ENCODE results near the gene IL1RAPL1.
"Not testable (repeated sequence)": the region's sequence is repeated elsewhere in the genome, so short reads cannot be mapped to it uniquely, and the experiment has no call there.

IL1RAPL1 gene

GRCh38 chrX:28997706-28998463 is 410.6 kb downstream of the IL1RAPL1 start:
- no peak for DNase-seq

- DNase-seq = no peak
Measured at GRCh38 chrX:28998609-28999135, 411.4 kb downstream of the IL1RAPL1 start.

GRCh38 chrX:29012867-29013266 is 425.6 kb downstream of the IL1RAPL1 start:
- no peak for DNase-seq

GRCh38 chrX:29023207-29023606 is 436.0 kb downstream of the IL1RAPL1 start:
- no peak for DNase-seq

GRCh38 chrX:29024871-29025270 is 437.6 kb downstream of the IL1RAPL1 start:
- DNase-seq = no peak

GRCh38 chrX:29039501-29039900 is 452.3 kb downstream of the IL1RAPL1 start:
- DNase-seq = no peak

- DNase-seq = no peak
Measured at GRCh38 chrX:29040160-29040559, 452.9 kb downstream of the IL1RAPL1 start.

- no peak for DNase-seq
Measured at GRCh38 chrX:29042341-29042740, 455.1 kb downstream of the IL1RAPL1 start.

GRCh38 chrX:29043746-29044145 is 456.5 kb downstream of the IL1RAPL1 start:
- DNase-seq = no peak

- no peak for DNase-seq
Measured at GRCh38 chrX:29044423-29045184, 457.4 kb downstream of the IL1RAPL1 start.

GRCh38 chrX:29065477-29065876 is 478.2 kb downstream of the IL1RAPL1 start:
- no peak for DNase-seq

GRCh38 chrX:29066516-29066915 is 479.3 kb downstream of the IL1RAPL1 start:
- no peak for DNase-seq

GRCh38 chrX:29067351-29067750 is 480.1 kb downstream of the IL1RAPL1 start:
- no peak for DNase-seq

GRCh38 chrX:29071525-29072320 is 484.5 kb downstream of the IL1RAPL1 start:
- DNase-seq = no peak

- no peak for DNase-seq
Measured at GRCh38 chrX:29082558-29082957, 495.3 kb downstream of the IL1RAPL1 start.

GRCh38 chrX:29083823-29084222 is 496.6 kb downstream of the IL1RAPL1 start:
- no peak for DNase-seq

- DNase-seq = no peak
Measured at GRCh38 chrX:29090811-29091210, 503.6 kb downstream of the IL1RAPL1 start.

- no peak for DNase-seq
Measured at GRCh38 chrX:29107231-29107630, 520.0 kb downstream of the IL1RAPL1 start.

GRCh38 chrX:29110041-29110440 is 522.8 kb downstream of the IL1RAPL1 start:
- DNase-seq = no peak

- no peak for DNase-seq
Measured at GRCh38 chrX:29113221-29113620, 526.0 kb downstream of the IL1RAPL1 start.

GRCh38 chrX:29122817-29123216 is 535.6 kb downstream of the IL1RAPL1 start:
- DNase-seq = not testable (repeated sequence)

- DNase-seq = no peak
Measured at GRCh38 chrX:29130905-29131304, 543.7 kb downstream of the IL1RAPL1 start.

- DNase-seq = no peak
Measured at GRCh38 chrX:29136904-29137303, 549.7 kb downstream of the IL1RAPL1 start.

Measured in stimulated activated CD8-positive, alpha-beta memory T cell treated with anti-CD3 and anti-CD28 coated beads, Interleukin-4, amount 100 ng/mL, for 48 hours (primary cell).